Activated B cell treated with CpG ODN at 0.5 μM for 24 hours (primary cell): ENCODE measurements around the gene ZC3H18. TPM values are rescaled to one million over a fixed set of nuclear protein-coding genes. Genes with fewer than 3 reads are reported as not detected.
"Not testable (repeated sequence)": the region's sequence is repeated elsewhere in the genome, so short reads cannot be mapped to it uniquely, and the experiment has no call there.

Source experiments
- ATAC-seq: fragments of 200-7000 bp; cut with Tn5 transposase; one replicate; pipeline ENCODE4 v1.10.0; 2021; ENCODE audit warnings: low read depth, mild to moderate bottlenecking, moderate library complexity
- CTCF ChIA-PET: fragments of 350-600 bp; sonication (Branson Sonifier 250); formaldehyde crosslinking; loops from one replicate; lab custom pipeline; 2021; ENCODE audit warnings: antibody characterized with exemption; lab: Charles Lee
- POLR2A ChIA-PET: fragments of 350-600 bp; sonication (Branson Sonifier 250); formaldehyde crosslinking; loops from one replicate; lab custom pipeline; 2021; ENCODE audit warnings: antibody characterized with exemption; lab: Charles Lee
- DNase-seq: peaks from one replicate; pipeline ENCODE4 v3.0.0; 2022
- H3K27ac Mint-ChIP-seq: one replicate; pipeline ENCODE4 v1.8.0; 2020; ENCODE audit warnings: mixed read lengths
- H3K27me3 Mint-ChIP-seq: one replicate; pipeline ENCODE4 v1.8.0; 2021; ENCODE audit warnings: mixed read lengths
- H3K36me3 Mint-ChIP-seq: one replicate; pipeline ENCODE4 v1.8.0; 2021; ENCODE audit warnings: low read depth, mixed read lengths
- H3K4me1 Mint-ChIP-seq: one replicate; pipeline ENCODE4 v1.8.0; 2021; ENCODE audit warnings: mixed read lengths
- H3K4me3 Mint-ChIP-seq: one replicate; pipeline ENCODE4 v1.8.0; 2020; ENCODE audit warnings: mild to moderate bottlenecking, mixed read lengths
- H3K9me3 Mint-ChIP-seq: one replicate; pipeline ENCODE4 v1.8.0; 2020; ENCODE audit warnings: mixed read lengths
- CTCF ChIP-seq: fragments of 200-600 bp; IDR thresholded peaks from one replicate; pipeline ENCODE4 v1.8.0; 2022; ENCODE audit warnings: antibody characterized with exemption, mild to moderate bottlenecking
- intact Hi-C: fragments of 100-400 bp; cut with micrococcal nuclease; formaldehyde crosslinking; loops from one replicate; pipeline ENCODE4 v1.15.1; 2024
- total RNA-seq: library from RNA; stranded (reverse); gene quantifications from 2 replicates; pipeline ENCODE4 v1.2.3, GENCODE V29; 2022

ZC3H18 gene
- total RNA-seq, 1 donor from 2014 or later: 74.2 TPM

- H3K9me3 Mint-ChIP-seq: no peaks in the 10 kb centered on the region
- POLR2A ChIA-PET: interaction anchor here (0.6 to 3.5 kb wide), 6 partner anchors 14 to 657 kb away, joined by 3 to 32 read pairs (median 4); partner anchors contain the start of genes CTU2 and RNF166
- ATAC-seq (no peak), DNase-seq (no peak)
- peaks cover 24% of the 10 kb centered on the region for H3K4me1 Mint-ChIP-seq
- peak overlapping the region; percentile 68 for H3K4me3 Mint-ChIP-seq
- CTCF ChIA-PET: no interaction called here
- peaks cover 12% of the 10 kb centered on the region for H3K36me3 Mint-ChIP-seq
- peak overlapping the region; percentile 63 for H3K27ac Mint-ChIP-seq
- intact Hi-C loops: no loop called here
- TF ChIP-seq CTCF: no peak
- no peaks in the 10 kb centered on the region for H3K27me3 Mint-ChIP-seq
These were observed 95.4 kb downstream of the ZC3H18 start for GRCh38 chr16:88665570-88665969.

- ChIA-PET CTCF (no interaction called here), POLR2A (no interaction called here)
- Mint-ChIP-seq H3K27me3 (no peaks in the 10 kb centered on the region), H3K9me3 (no peaks in the 10 kb centered on the region), H3K4me3 (no peak overlapping the region), H3K36me3 (peaks cover 11% of the 10 kb centered on the region), H3K27ac (peak overlapping the region; percentile 63), H3K4me1 (peaks cover 13% of the 10 kb centered on the region)
- intact Hi-C loops: no loop called here
- no peak for ATAC-seq
- DNase-seq: no peak
- TF ChIP-seq CTCF: no peak
These were observed 97.3 kb downstream of the ZC3H18 start for GRCh38 chr16:88667461-88667860.

- H3K27me3 Mint-ChIP-seq, H3K4me3 Mint-ChIP-seq, H3K36me3 Mint-ChIP-seq, CTCF ChIA-PET, POLR2A ChIA-PET, H3K4me1 Mint-ChIP-seq, H3K9me3 Mint-ChIP-seq, ATAC-seq, DNase-seq, H3K27ac Mint-ChIP-seq, intact Hi-C loops: not testable (repeated sequence)
These were observed 99.3 kb downstream of the ZC3H18 start for GRCh38 chr16:88669493-88669892.

GRCh38 chr16:88669980-88670379, 99.8 kb downstream of the ZC3H18 start:
- Mint-ChIP-seq H3K36me3 (peaks cover 7% of the 10 kb centered on the region), H3K4me1 (peaks cover 5% of the 10 kb centered on the region), H3K27me3 (no peaks in the 10 kb centered on the region), H3K27ac (no peak overlapping the region), H3K4me3 (no peak overlapping the region), H3K9me3 (no peaks in the 10 kb centered on the region)
- DNase-seq (no peak), ATAC-seq (no peak)
- no peak for TF ChIP-seq CTCF
- CTCF ChIA-PET: no interaction called here
- intact Hi-C loops: no loop called here
- POLR2A ChIA-PET: no interaction called here

GRCh38 chr16:88671806-88672205, 101.6 kb downstream of the ZC3H18 start:
- intact Hi-C loops: no loop called here
- Mint-ChIP-seq H3K4me1 (no peaks in the 10 kb centered on the region), H3K9me3 (no peaks in the 10 kb centered on the region), H3K27ac (no peak overlapping the region), H3K4me3 (no peak overlapping the region), H3K27me3 (no peaks in the 10 kb centered on the region), H3K36me3 (peaks cover 11% of the 10 kb centered on the region)
- ATAC-seq: no peak
- no peak for TF ChIP-seq CTCF
- no peak for DNase-seq
- POLR2A ChIA-PET: interaction anchor here (1.0 to 1.4 kb wide), 3 partner anchors 8 to 29 kb away, joined by 3 to 4 read pairs (median 4); no protein-coding TSS in a partner anchor
- CTCF ChIA-PET: no interaction called here

GRCh38 chr16:88672776-88673175, 102.6 kb downstream of the ZC3H18 start:
- no peaks in the 10 kb centered on the region for H3K4me1 Mint-ChIP-seq
- no peak for DNase-seq
- ChIA-PET CTCF (no interaction called here), POLR2A (no interaction called here)
- H3K9me3 Mint-ChIP-seq: no peaks in the 10 kb centered on the region
- H3K4me3 Mint-ChIP-seq: no peak overlapping the region
- H3K27ac Mint-ChIP-seq: no peak overlapping the region
- TF ChIP-seq CTCF: no peak
- H3K27me3 Mint-ChIP-seq: no peaks in the 10 kb centered on the region
- ATAC-seq: no peak
- H3K36me3 Mint-ChIP-seq: peaks cover 18% of the 10 kb centered on the region
- intact Hi-C loops: no loop called here
